Caco-2 (cell line): ENCODE results near the gene STAG2. TPM values are rescaled to one million over a fixed set of nuclear protein-coding genes. Genes with fewer than 3 reads are reported as not detected.
A peak's percentile ranks its signal among the peaks of the same experiment; 100 is the strongest.

Experiments used
- Bru-seq: library from RNA; stranded (reverse); fragments of 400-500 nt; gene quantifications from one replicate; lab custom pipeline; 2021; lab: Mats Ljungman, UMichigan
- BruChase-seq, 2 experiments: library from RNA; stranded (reverse); fragments of 400-500 nt; gene quantifications; one replicate each; lab custom pipeline; 2021; lab: Mats Ljungman, UMichigan
- BruUV-seq: library from RNA; stranded (reverse); fragments of 400-500 nt; replicated peaks from 2 replicates; lab custom pipeline; 2021; lab: Mats Ljungman, UMichigan
- CTCF ChIA-PET: fragments of 300-600 bp; sonication (Branson Sonifier 250); formaldehyde crosslinking; loops from one replicate; lab custom pipeline; 2022; ENCODE audit warnings: antibody characterized with exemption; lab: Charles Lee
- POLR2A ChIA-PET: fragments of 300-600 bp; sonication (Branson Sonifier 250); formaldehyde crosslinking; loops from one replicate; lab custom pipeline; 2022; ENCODE audit warnings: antibody characterized with exemption; lab: Charles Lee
- DNase-seq, 2 experiments: peaks; one replicate each; pipeline versions ENCODE4 v3.0.0 to v3.0.0-alpha.2; 2020 to 2022
- H3K27me3 ChIP-seq: replicated peaks from 2 replicates; pipeline ENCODE4 v1.6.0; 2011; ENCODE audit warnings: low read length; ENCODE audit not compliant: control insufficient read depth, insufficient read depth
- H3K36me3 ChIP-seq: 2 replicates; pipeline ENCODE4 v1.5.1; 2011; ENCODE audit warnings: low read length; ENCODE audit not compliant: control insufficient read depth, insufficient read depth
- H3K4me1 ChIP-seq: fragments of 250-450 bp; sonication (Bioruptor Pico); 2 replicates; pipeline ENCODE4 v1.5.1; 2020; ENCODE audit warnings: mild to moderate bottlenecking
- H3K4me3 ChIP-seq: 2 replicates; pipeline ENCODE4 v1.5.1; 2011; ENCODE audit warnings: low read depth, mild to moderate bottlenecking, control low read depth, low read length
- H3K9me3 ChIP-seq: fragments of 250-450 bp; sonication (Bioruptor Pico); 2 replicates; pipeline ENCODE4 v1.5.1; 2020; ENCODE audit warnings: mild to moderate bottlenecking, moderate library complexity
- H3K27ac Mint-ChIP-seq: one replicate; pipeline ENCODE4 v1.8.0; 2022; ENCODE audit warnings: mixed read lengths; ENCODE audit not compliant: unreplicated experiment
- H3K27me3 Mint-ChIP-seq: one replicate; pipeline ENCODE4 v1.8.0; 2022; ENCODE audit warnings: mixed read lengths; ENCODE audit not compliant: insufficient read depth, unreplicated experiment
- H3K36me3 Mint-ChIP-seq: one replicate; pipeline ENCODE4 v1.8.0; 2022; ENCODE audit warnings: mild to moderate bottlenecking, mixed read lengths; ENCODE audit not compliant: insufficient read depth, unreplicated experiment
- H3K4me1 Mint-ChIP-seq: one replicate; pipeline ENCODE4 v1.8.0; 2022; ENCODE audit warnings: low read depth, mixed read lengths; ENCODE audit not compliant: unreplicated experiment
- H3K4me3 Mint-ChIP-seq: one replicate; pipeline ENCODE4 v1.8.0; 2022; ENCODE audit warnings: mild to moderate bottlenecking, moderate library complexity, mixed read lengths; ENCODE audit not compliant: unreplicated experiment
- H3K9me3 Mint-ChIP-seq: one replicate; pipeline ENCODE4 v1.8.0; 2022; ENCODE audit warnings: mixed read lengths; ENCODE audit not compliant: unreplicated experiment
- intact Hi-C: fragments of 100-400 bp; cut with micrococcal nuclease; formaldehyde crosslinking; loops from one replicate; pipeline ENCODE4 v1.10.0; 2022; ENCODE audit not compliant: unreplicated experiment
- long read RNA-seq: library from polyadenylated mRNA; stranded (forward); transcript quantifications from one replicate; pipeline ENCODE4 v2.0.0, GENCODE V29; 2022
- total RNA-seq: library from RNA; stranded (reverse); gene quantifications from 2 replicates; pipeline ENCODE4 v1.2.3, GENCODE V29; 2022
- TF ChIP-seq, protein P1 (sequence below), 2 experiments: fragments of 200-600 bp in 1 of 2; IDR thresholded peaks; 1 replicate in 1 of 2; 2 replicates in 1 of 2; pipeline versions ENCODE4 v1.5.1 to v1.8.0; 2011 to 2022; ENCODE audit warnings: antibody characterized with exemption in 1 of 2, control low read depth in 1 of 2, inconsistent platforms in 1 of 2, low read depth in 1 of 2, low read length in 1 of 2, mild to moderate bottlenecking in 1 of 2, moderate library complexity in 1 of 2; ENCODE audit not compliant: insufficient read depth in 1 of 2, severe bottlenecking in 1 of 2, unreplicated experiment in 1 of 2

The STAG2 gene
- 65.1 and 67.6 TPM in 2 replicates for total RNA-seq
- percentile 89 among the genes with signal in this experiment for Bru-seq, nascent RNA
- BruChase-seq, experiment 1, labeled RNA remaining after a 2-hour chase, result percentile 84 among the genes with signal in this experiment
- percentile 90 among the genes with signal in this experiment for BruChase-seq, experiment 2, labeled RNA remaining after a 6-hour chase
- long read RNA-seq, full-length matches to known transcripts, result 3 of 35 reads
- long read RNA-seq, partial matches to known transcripts, result 11 of 35 reads
- long read RNA-seq, other reads (novel, unspliced or antisense), result 21 of 35 reads

DNA sequence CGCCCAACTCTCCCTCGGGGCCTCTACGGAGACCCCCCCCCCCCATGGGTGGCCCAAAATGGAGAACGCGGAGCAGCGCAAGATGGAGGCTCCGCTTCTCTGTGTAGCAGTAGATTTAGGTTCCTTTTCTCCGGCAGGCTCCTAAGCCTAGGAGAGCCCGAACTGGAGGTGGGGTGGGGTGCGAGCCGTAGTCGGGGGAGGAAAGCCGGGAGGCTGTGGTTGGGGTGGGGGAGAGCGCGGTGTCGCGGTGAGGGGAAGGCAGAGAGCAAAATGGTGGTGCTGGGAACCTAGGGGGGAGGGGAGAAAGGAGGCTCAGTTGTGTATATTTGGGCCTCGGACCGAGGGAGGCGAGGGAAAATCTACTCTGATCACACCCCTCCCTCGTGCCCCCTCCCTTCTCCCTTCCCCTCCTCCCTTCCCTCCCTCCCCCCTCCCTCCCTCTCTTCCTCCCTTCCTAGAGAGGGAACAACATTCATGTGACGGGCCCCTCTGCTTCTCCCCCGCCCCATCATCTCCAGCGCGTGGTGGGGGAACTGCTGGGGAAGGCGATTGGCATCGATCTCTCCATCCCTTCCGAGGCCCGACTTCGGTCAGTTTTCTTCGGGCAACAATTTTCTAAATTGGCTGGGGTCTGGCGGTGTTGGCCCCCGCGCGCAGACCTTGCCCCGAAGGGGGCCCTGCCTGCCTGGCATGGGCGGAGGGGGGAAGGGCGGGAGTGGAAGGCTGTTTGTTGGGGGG lies at the start of gene STAG2:
Gene STAG2 (plus strand): TSS at position 439 of the 738 bp plus-strand sequence. CDS start 60,922 bp downstream, outside the sequence.
- Mint-ChIP-seq H3K4me3 (peak within 1 kb of the TSS; percentile 98), H3K36me3 (peaks cover 28% of the 10 kb centered on the region), H3K9me3 (no peaks in the 10 kb centered on the region), H3K27ac (peak within 1 kb of the TSS; percentile 100), H3K27me3 (no peaks in the 10 kb centered on the region), H3K4me1 (peaks cover 14% of the 10 kb centered on the region)
- peak; percentile 80 to 87 for DNase-seq
- intact Hi-C loops, result loop anchor here (1.0 kb wide), 1 partner anchor 158 kb away; no protein-coding TSS in a partner anchor
- Histone ChIP-seq H3K9me3 (no peaks in the 10 kb centered on the region), H3K27me3 (no peaks in the 10 kb centered on the region), H3K4me3 (peak within 1 kb of the TSS; percentile 78), H3K36me3 (no peaks in the 10 kb centered on the region), H3K4me1 (peaks cover 6% of the 10 kb centered on the region; the same call in 1 of the 2 replicates)
- ChIA-PET CTCF (interaction anchor here (0.8 kb wide), 1 partner anchor 128 kb away, joined by 4 read pairs; no protein-coding TSS in a partner anchor), POLR2A (interaction anchor here (0.5 kb wide), 1 partner anchor 15 kb away, joined by 3 read pairs; no protein-coding TSS in a partner anchor)
- no TSS peak for BruUV-seq
- TF ChIP-seq, protein P1, sequence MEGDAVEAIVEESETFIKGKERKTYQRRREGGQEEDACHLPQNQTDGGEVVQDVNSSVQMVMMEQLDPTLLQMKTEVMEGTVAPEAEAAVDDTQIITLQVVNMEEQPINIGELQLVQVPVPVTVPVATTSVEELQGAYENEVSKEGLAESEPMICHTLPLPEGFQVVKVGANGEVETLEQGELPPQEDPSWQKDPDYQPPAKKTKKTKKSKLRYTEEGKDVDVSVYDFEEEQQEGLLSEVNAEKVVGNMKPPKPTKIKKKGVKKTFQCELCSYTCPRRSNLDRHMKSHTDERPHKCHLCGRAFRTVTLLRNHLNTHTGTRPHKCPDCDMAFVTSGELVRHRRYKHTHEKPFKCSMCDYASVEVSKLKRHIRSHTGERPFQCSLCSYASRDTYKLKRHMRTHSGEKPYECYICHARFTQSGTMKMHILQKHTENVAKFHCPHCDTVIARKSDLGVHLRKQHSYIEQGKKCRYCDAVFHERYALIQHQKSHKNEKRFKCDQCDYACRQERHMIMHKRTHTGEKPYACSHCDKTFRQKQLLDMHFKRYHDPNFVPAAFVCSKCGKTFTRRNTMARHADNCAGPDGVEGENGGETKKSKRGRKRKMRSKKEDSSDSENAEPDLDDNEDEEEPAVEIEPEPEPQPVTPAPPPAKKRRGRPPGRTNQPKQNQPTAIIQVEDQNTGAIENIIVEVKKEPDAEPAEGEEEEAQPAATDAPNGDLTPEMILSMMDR (IDR thresholded peaks at IDR 0.05; ENCODE audit: insufficient read depth in 1 of 2, low read depth in 1 of 2, low read length in 1 of 2, severe bottlenecking in 1 of 2, unreplicated experiment in 1 of 2), result no peak

DNA sequence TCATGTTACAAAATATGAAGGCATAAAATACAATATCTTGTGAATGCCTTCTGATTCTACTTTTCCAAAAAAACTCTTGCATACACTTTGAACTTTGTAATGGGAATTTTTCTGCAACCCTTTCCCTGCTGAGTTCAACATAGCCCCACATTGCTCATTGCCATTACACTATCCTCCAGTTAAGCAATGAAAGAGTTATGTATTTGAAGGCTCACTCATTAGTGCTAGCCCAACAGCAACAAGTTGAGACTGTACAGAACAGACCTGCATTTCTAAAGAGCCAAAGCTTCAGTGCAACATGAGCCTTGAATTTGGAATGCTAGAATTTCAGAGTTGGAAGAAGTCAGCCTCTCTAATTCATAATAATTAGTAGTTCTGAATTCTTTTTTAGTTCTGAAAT lies 44.4 kb upstream of the STAG2 start:
- no peak overlapping the region for H3K4me3 Mint-ChIP-seq
- no peaks in the 10 kb centered on the region for H3K9me3 Mint-ChIP-seq
- H3K4me1 Mint-ChIP-seq, result no peaks in the 10 kb centered on the region
- TF ChIP-seq, protein P1 (IDR thresholded peaks at IDR 0.05; ENCODE audit: insufficient read depth in 1 of 2, low read depth in 1 of 2, low read length in 1 of 2, severe bottlenecking in 1 of 2, unreplicated experiment in 1 of 2), result no peak
- DNase-seq, result no peak
- no peak overlapping the region for H3K27ac Mint-ChIP-seq
- no peaks in the 10 kb centered on the region for H3K9me3 ChIP-seq
- intact Hi-C loops, result loop anchor here (5.0 kb wide), 1 partner anchor 35 kb away; no protein-coding TSS in a partner anchor
- ChIA-PET POLR2A (no interaction called here), CTCF (no interaction called here)
- H3K4me3 ChIP-seq, result no peak overlapping the region
- no peaks in the 10 kb centered on the region for H3K27me3 Mint-ChIP-seq
- no peaks in the 10 kb centered on the region for H3K36me3 Mint-ChIP-seq
- BruUV-seq, result no TSS peak
- no peaks in the 10 kb centered on the region for H3K27me3 ChIP-seq
- H3K4me1 ChIP-seq, result peaks cover 29% of the 10 kb centered on the region
- no peaks in the 10 kb centered on the region for H3K36me3 ChIP-seq

DNA sequence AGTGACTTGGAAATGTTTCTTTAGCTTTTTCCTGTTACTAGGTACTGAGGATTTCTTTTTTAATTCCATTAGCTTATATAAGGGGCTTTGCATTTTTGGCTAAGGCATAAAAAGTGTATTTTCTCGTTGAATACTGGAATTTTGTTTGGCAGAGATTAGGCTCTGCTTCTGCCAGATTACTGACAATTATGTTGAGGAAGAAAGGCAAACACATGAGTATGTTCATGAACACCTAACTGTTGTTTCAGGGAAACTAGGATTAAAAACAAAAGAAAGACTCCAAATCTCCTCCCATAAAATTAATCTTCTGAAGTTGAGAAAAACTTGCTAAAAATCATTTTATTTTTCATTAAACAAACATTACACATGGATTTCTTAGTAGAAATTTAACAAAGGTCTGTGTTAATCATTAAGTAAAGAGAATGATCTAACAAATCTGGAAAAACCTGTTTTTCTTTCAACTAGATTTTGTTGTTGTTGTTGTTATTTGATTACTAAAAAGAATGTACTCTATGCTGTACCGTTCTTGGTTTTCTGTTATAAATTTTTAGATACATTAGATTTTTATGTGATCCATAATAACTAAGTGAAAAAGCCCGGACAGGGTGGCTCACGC lies 43.3 kb upstream of the STAG2 start:
- H3K4me3 ChIP-seq, result no peak overlapping the region
- no TSS peak for BruUV-seq
- ChIA-PET POLR2A (no interaction called here), CTCF (no interaction called here)
- peak overlapping the region; percentile 39 for H3K4me3 Mint-ChIP-seq
- DNase-seq, result no peak
- peaks cover 29% of the 10 kb centered on the region for H3K4me1 ChIP-seq
- no peaks in the 10 kb centered on the region for H3K9me3 ChIP-seq
- H3K36me3 ChIP-seq, result no peaks in the 10 kb centered on the region
- TF ChIP-seq, protein P1 (IDR thresholded peaks at IDR 0.05; ENCODE audit: insufficient read depth in 1 of 2, low read depth in 1 of 2, low read length in 1 of 2, severe bottlenecking in 1 of 2, unreplicated experiment in 1 of 2), result no peak
- H3K27ac Mint-ChIP-seq, result no peak overlapping the region
- H3K36me3 Mint-ChIP-seq, result no peaks in the 10 kb centered on the region
- no peaks in the 10 kb centered on the region for H3K4me1 Mint-ChIP-seq
- no peaks in the 10 kb centered on the region for H3K9me3 Mint-ChIP-seq
- H3K27me3 ChIP-seq, result no peaks in the 10 kb centered on the region
- H3K27me3 Mint-ChIP-seq, result no peaks in the 10 kb centered on the region
- intact Hi-C loops, result loop anchor here (5.0 kb wide), 1 partner anchor 34 kb away; no protein-coding TSS in a partner anchor
